Keratinocyte (primary cell): Measurements from ENCODE around the gene SFSWAP.

Source experiments
- CTCF ChIP-seq, 3 experiments: IDR thresholded peaks in 1 of 3; conservative IDR thresholded peaks in 1 of 3; optimal IDR thresholded peaks in 1 of 3; 2 replicates in 2 of 3; 3 replicates in 1 of 3; pipeline versions ENCODE3 to v1.5.1; 2011; ENCODE audit warnings: low read length in 3 of 3, mild to moderate bottlenecking in 3 of 3, moderate library complexity in 2 of 3, control low read depth in 1 of 3, inconsistent platforms in 1 of 3; ENCODE audit not compliant: insufficient read depth in 2 of 3; ENCODE audit errors: extremely low read depth in 1 of 3
- EZH2 ChIP-seq: IDR thresholded peaks from one replicate; pipeline ENCODE4 v1.6.1; 2012; ENCODE audit warnings: inconsistent platforms, mild to moderate bottlenecking, low read length, moderate library complexity

- TF ChIP-seq CTCF (optimal IDR thresholded peaks at IDR 0.05 in 1 of 3, IDR thresholded peaks at IDR 0.05 in 1 of 3, conservative IDR thresholded peaks at IDR 0.05 in 1 of 3; ENCODE audit: extremely low read depth in 1 of 3, insufficient read depth in 2 of 3, low read length in 3 of 3) (no peak), EZH2 (no peak)
Measured at GRCh38 chr12:131795690-131796410, 85.0 kb downstream of the SFSWAP start.
